DND-41 (cell line): ENCODE data around the gene TSSK6.

ENCODE experiments used
- ATAC-seq: fragments of 200-7000 bp; cut with Tn5 transposase; 3 replicates; pipeline ENCODE4 v1.9.1; 2021; ENCODE audit warnings: low read depth; ENCODE audit not compliant: insufficient read depth
- DNase-seq: peaks from one replicate; pipeline ENCODE4 v3.0.0-alpha.2; 2020
- H2AFZ ChIP-seq: 2 replicates; pipeline ENCODE4 v1.6.0; 2012; ENCODE audit warnings: low read depth, low read length
- H3K27ac ChIP-seq: 2 replicates; pipeline ENCODE4 v1.5.1; 2012; ENCODE audit warnings: low read length, inconsistent platforms
- H3K27me3 ChIP-seq: fragments of 200-600 bp; sonication (generic); 2 replicates; pipeline ENCODE4 v1.6.0; 2012; ENCODE audit warnings: low read length, mild to moderate bottlenecking, inconsistent platforms; ENCODE audit not compliant: insufficient read depth, poor library complexity
- H3K36me3 ChIP-seq: 2 replicates; pipeline ENCODE4 v1.5.1; 2012; ENCODE audit warnings: low read length, inconsistent platforms; ENCODE audit not compliant: insufficient read depth
- H3K4me1 ChIP-seq: 2 replicates; pipeline ENCODE4 v1.5.1; 2012; ENCODE audit warnings: mild to moderate bottlenecking, low read length; ENCODE audit not compliant: insufficient read depth
- H3K4me2 ChIP-seq: 2 replicates; pipeline ENCODE4 v1.6.0; 2012; ENCODE audit warnings: mild to moderate bottlenecking, moderate library complexity, low read length, inconsistent platforms; ENCODE audit not compliant: insufficient read depth
- H3K4me3 ChIP-seq, 2 experiments: fragments of 200-600 bp in 1 of 2; shearing (Covaris generic) in 1 of 2; 2 replicates each; pipeline ENCODE4 v1.5.1; 2012 to 2016; ENCODE audit warnings: inconsistent platforms in 2 of 2, low read length in 2 of 2, mild to moderate bottlenecking in 2 of 2, low read depth in 1 of 2, moderate library complexity in 1 of 2
- H3K79me2 ChIP-seq: 2 replicates; pipeline ENCODE4 v1.6.0; 2012; ENCODE audit warnings: low read length, inconsistent platforms; ENCODE audit not compliant: insufficient read depth
- H3K9ac ChIP-seq: 2 replicates; pipeline ENCODE4 v1.6.0; 2012; ENCODE audit warnings: low read depth, mild to moderate bottlenecking, inconsistent platforms, low read length, moderate library complexity
- H3K9me3 ChIP-seq: 2 replicates; pipeline ENCODE4 v1.5.1; 2012; ENCODE audit warnings: low read length, moderate library complexity, mild to moderate bottlenecking, inconsistent platforms; ENCODE audit not compliant: insufficient read depth, severe bottlenecking
- H4K20me1 ChIP-seq: 2 replicates; pipeline ENCODE4 v1.6.0; 2012; ENCODE audit warnings: low read length; ENCODE audit not compliant: insufficient read depth
- CTCF ChIP-seq: IDR thresholded peaks from 2 replicates; pipeline ENCODE4 v1.5.1; 2012; ENCODE audit warnings: borderline replicate concordance, low read length, moderate library complexity, mild to moderate bottlenecking; ENCODE audit not compliant: poor library complexity, severe bottlenecking; ENCODE audit errors: extremely low read depth
- EZH2 ChIP-seq: IDR thresholded peaks from 3 replicates; pipeline ENCODE4 v1.6.1; 2012; ENCODE audit warnings: borderline replicate concordance, low read depth, mild to moderate bottlenecking, moderate library complexity, low read length, inconsistent platforms; ENCODE audit not compliant: severe bottlenecking

The TSSK6 gene

GRCh38 chr19:19507354-19507753 lies 8.0 kb downstream of the TSSK6 start:
- no peak overlapping the region for H3K9ac ChIP-seq
- H3K36me3 ChIP-seq, result peaks cover 57% of the 10 kb centered on the region
- DNase-seq, result no peak
- no peaks in the 10 kb centered on the region for H3K4me1 ChIP-seq
- H3K79me2 ChIP-seq, result no peaks in the 10 kb centered on the region; the same call in 1 of the 2 replicates
- H3K27ac ChIP-seq, result no peak overlapping the region; the same call in 1 of the 2 replicates
- ATAC-seq, result no peak
- H2AFZ ChIP-seq, result no peak overlapping the region
- no peak overlapping the region for H3K4me3 ChIP-seq
- TF ChIP-seq CTCF (no peak), EZH2 (no peak)
- peaks cover 20% of the 10 kb centered on the region; the same call in 1 of the 2 replicates for H4K20me1 ChIP-seq
- H3K9me3 ChIP-seq, result no peaks in the 10 kb centered on the region
- no peak overlapping the region for H3K4me2 ChIP-seq
- H3K27me3 ChIP-seq, result no peaks in the 10 kb centered on the region

GRCh38 chr19:19506592-19506991 lies 8.8 kb downstream of the TSSK6 start:
- TF ChIP-seq EZH2 (no peak), CTCF (no peak)
- Histone ChIP-seq H3K79me2 (no peaks in the 10 kb centered on the region; the same call in 1 of the 2 replicates), H3K27ac (no peak overlapping the region), H3K36me3 (peaks cover 64% of the 10 kb centered on the region), H3K9me3 (no peaks in the 10 kb centered on the region), H3K9ac (no peak overlapping the region), H3K4me3 (no peak overlapping the region), H3K4me1 (no peaks in the 10 kb centered on the region), H4K20me1 (peaks cover 24% of the 10 kb centered on the region; the same call in 1 of the 2 replicates), H3K27me3 (no peaks in the 10 kb centered on the region), H3K4me2 (no peak overlapping the region), H2AFZ (no peak overlapping the region)
- no peak for ATAC-seq
- no peak for DNase-seq

GRCh38 chr19:19505669-19506326 lies 9.6 kb downstream of the TSSK6 start:
- Histone ChIP-seq H3K4me3 (no peak overlapping the region), H3K27me3 (no peaks in the 10 kb centered on the region), H2AFZ (no peak overlapping the region), H3K9ac (no peak overlapping the region), H3K4me1 (no peaks in the 10 kb centered on the region), H3K36me3 (peaks cover 72% of the 10 kb centered on the region), H3K9me3 (no peaks in the 10 kb centered on the region), H3K27ac (no peak overlapping the region), H3K4me2 (no peak overlapping the region), H4K20me1 (peaks cover 27% of the 10 kb centered on the region; the same call in 1 of the 2 replicates), H3K79me2 (no peaks in the 10 kb centered on the region; the same call in 1 of the 2 replicates)
- no peak for TF ChIP-seq EZH2
- no peak for TF ChIP-seq CTCF
- ATAC-seq, result no peak
- DNase-seq, result no peak
